H9 (cell line): ENCODE data around the gene ACO1. TPM values are rescaled to one million over a fixed set of nuclear protein-coding genes. Genes with fewer than 3 reads are reported as not detected.

Experiments used
- DNase-seq: peaks from one replicate; pipeline ENCODE4 v3.0.0-alpha.2; 2017
- H2AFZ ChIP-seq: one replicate; pipeline ENCODE4 v1.6.1; 2013; ENCODE audit warnings: mild to moderate bottlenecking, low read length, control low read depth, moderate library complexity
- H2AK5ac ChIP-seq: 2 replicates; pipeline ENCODE4 v1.6.1; 2013; ENCODE audit warnings: low read length, control low read depth, mixed read lengths; ENCODE audit not compliant: insufficient read length
- H2BK120ac ChIP-seq: one replicate; pipeline ENCODE4 v1.6.1; 2013; ENCODE audit warnings: low read depth, mild to moderate bottlenecking, low read length, control low read depth, inconsistent platforms; ENCODE audit not compliant: poor library complexity, severe bottlenecking
- H2BK12ac ChIP-seq: 2 replicates; pipeline ENCODE4 v1.6.1; 2013; ENCODE audit warnings: low read length, control low read depth, mixed read lengths, low read depth; ENCODE audit not compliant: insufficient read length
- H2BK15ac ChIP-seq: 2 replicates; pipeline ENCODE4 v1.6.1; 2013; ENCODE audit warnings: low read depth, low read length, control low read depth
- H2BK20ac ChIP-seq: one replicate; pipeline ENCODE4 v1.6.1; 2013; ENCODE audit warnings: low read depth, mild to moderate bottlenecking, low read length, control low read depth, inconsistent platforms; ENCODE audit not compliant: poor library complexity, severe bottlenecking
- H2BK5ac ChIP-seq: 2 replicates; pipeline ENCODE4 v1.6.1; 2013; ENCODE audit warnings: low read length, control low read depth, mixed read lengths; ENCODE audit not compliant: insufficient read length
- H3K14ac ChIP-seq: 2 replicates; pipeline ENCODE4 v1.6.1; 2013; ENCODE audit warnings: low read length, control low read depth; ENCODE audit not compliant: insufficient read depth
- H3K18ac ChIP-seq: 2 replicates; pipeline ENCODE4 v1.6.1; 2013; ENCODE audit warnings: low read depth, mild to moderate bottlenecking, mixed read lengths, low read length, control low read depth; ENCODE audit not compliant: insufficient read length
- H3K23ac ChIP-seq: 2 replicates; pipeline ENCODE4 v1.6.1; 2013; ENCODE audit warnings: low read length, control low read depth, mixed read lengths, low read depth; ENCODE audit not compliant: insufficient read length
- H3K23me2 ChIP-seq: 2 replicates; pipeline ENCODE4 v1.6.1; 2013; ENCODE audit warnings: low read depth, mild to moderate bottlenecking, mixed read lengths, low read length, control low read depth; ENCODE audit not compliant: insufficient read length, poor library complexity, severe bottlenecking
- H3K27ac ChIP-seq: 2 replicates; pipeline ENCODE4 v1.5.1; 2013; ENCODE audit warnings: low read length, control low read depth, mixed read lengths, low read depth; ENCODE audit not compliant: insufficient read length
- H3K27me3 ChIP-seq: 2 replicates; pipeline ENCODE4 v1.6.1; 2013; ENCODE audit warnings: low read length, control low read depth, inconsistent platforms; ENCODE audit not compliant: insufficient read depth
- H3K4ac ChIP-seq: 2 replicates; pipeline ENCODE4 v1.6.1; 2013; ENCODE audit warnings: low read depth, mild to moderate bottlenecking, control low read depth, inconsistent platforms, low read length, moderate library complexity
- H3K4me1 ChIP-seq: 2 replicates; pipeline ENCODE4 v1.6.1; 2013; ENCODE audit warnings: low read length, control low read depth, inconsistent platforms; ENCODE audit not compliant: insufficient read depth
- H3K4me2 ChIP-seq: 2 replicates; pipeline ENCODE4 v1.6.1; 2013; ENCODE audit warnings: low read length, control low read depth, mixed read lengths; ENCODE audit not compliant: insufficient read length, insufficient read depth
- H3K56ac ChIP-seq: 2 replicates; pipeline ENCODE4 v1.6.1; 2013; ENCODE audit warnings: low read depth, mild to moderate bottlenecking, mixed read lengths, low read length, control low read depth; ENCODE audit not compliant: insufficient read length
- H3K79me1 ChIP-seq: 2 replicates; pipeline ENCODE4 v1.6.1; 2013; ENCODE audit warnings: low read depth, mild to moderate bottlenecking, moderate library complexity, low read length, control low read depth, inconsistent platforms; ENCODE audit not compliant: insufficient read depth, poor library complexity, severe bottlenecking
- H3K79me2 ChIP-seq: 2 replicates; pipeline ENCODE4 v1.6.1; 2013; ENCODE audit warnings: low read length, control low read depth, inconsistent platforms; ENCODE audit not compliant: insufficient read depth
- H3K9ac ChIP-seq: 2 replicates; pipeline ENCODE4 v1.6.1; 2013; ENCODE audit warnings: low read length, control low read depth, mixed read lengths; ENCODE audit not compliant: insufficient read length; ENCODE audit errors: extremely low read depth
- H3K9me3 ChIP-seq: one replicate; pipeline ENCODE4 v1.6.1; 2013; ENCODE audit warnings: low read depth, low read length, inconsistent platforms; ENCODE audit not compliant: control insufficient read depth
- H3T11ph ChIP-seq: one replicate; pipeline ENCODE4 v1.6.1; 2013; ENCODE audit warnings: mild to moderate bottlenecking, low read length, control low read depth, inconsistent platforms
- H4K20me1 ChIP-seq: one replicate; pipeline ENCODE4 v1.6.1; 2013; ENCODE audit not compliant: control insufficient read depth, insufficient read length, insufficient read depth
- H4K5ac ChIP-seq: 2 replicates; pipeline ENCODE4 v1.6.1; 2013; ENCODE audit warnings: low read depth, mild to moderate bottlenecking, mixed read lengths, low read length, control low read depth; ENCODE audit not compliant: insufficient read length
- H4K8ac ChIP-seq: replicated peaks from 2 replicates; pipeline ENCODE4 v1.6.1; 2013; ENCODE audit warnings: low read length, control low read depth, mixed read lengths, low read depth; ENCODE audit not compliant: insufficient read length
- H4K91ac ChIP-seq: 2 replicates; pipeline ENCODE4 v1.6.1; 2013; ENCODE audit warnings: low read depth, mild to moderate bottlenecking, moderate library complexity, mixed read lengths, low read length, control low read depth; ENCODE audit not compliant: insufficient read length
- H3K27ac Mint-ChIP-seq, 3 experiments: 2 replicates in 2 of 3; 3 replicates in 1 of 3; pipeline ENCODE4 v1.8.0; 2020 to 2021; ENCODE audit warnings: mixed read lengths in 3 of 3, mild to moderate bottlenecking in 1 of 3, moderate library complexity in 1 of 3
- H3K27me3 Mint-ChIP-seq: 2 replicates; pipeline ENCODE4 v1.8.0; 2021; ENCODE audit warnings: low read depth, mild to moderate bottlenecking, moderate library complexity, mixed read lengths
- H3K36me3 Mint-ChIP-seq, 3 experiments: 2 replicates in 2 of 3; 3 replicates in 1 of 3; pipeline ENCODE4 v1.8.0; 2020 to 2021; ENCODE audit warnings: low read depth in 3 of 3, mixed read lengths in 3 of 3; ENCODE audit not compliant: insufficient read depth in 1 of 3
- H3K4me1 Mint-ChIP-seq, 2 experiments: 2 replicates each; pipeline ENCODE4 v1.8.0; 2020; ENCODE audit warnings: mixed read lengths in 2 of 2
- H3K4me3 Mint-ChIP-seq, 2 experiments: 2 replicates in 1 of 2; 3 replicates in 1 of 2; pipeline ENCODE4 v1.8.0; 2020 to 2021; ENCODE audit warnings: mild to moderate bottlenecking in 2 of 2, mixed read lengths in 2 of 2, moderate library complexity in 1 of 2
- H3K9me3 Mint-ChIP-seq, 2 experiments: 2 replicates in 1 of 2; 3 replicates in 1 of 2; pipeline ENCODE4 v1.8.0; 2020; ENCODE audit warnings: mild to moderate bottlenecking in 2 of 2, mixed read lengths in 2 of 2, moderate library complexity in 1 of 2
- whole genome bisulfite sequencing: extraction: QIAGEN DNeasy Blood & Tissue Kit; methylation state at CpG from one replicate; pipeline ENCODE4 v1.1.7; 2013; ENCODE audit warnings: missing lambda C conversion rate, low lambda C conversion rate, mixed read lengths; ENCODE audit not compliant: insufficient read length; ENCODE audit errors: extremely low coverage; 5-methylcytosine and 5-hydroxymethylcytosine counted together
- total RNA-seq: library from RNA; stranded (reverse); gene quantifications from 2 replicates; pipeline ENCODE4 v1.2.1, GENCODE V29; 2021
- TF ChIP-seq, protein P1 (sequence below): fragments of 200-600 bp; sonication (generic); conservative IDR thresholded peaks from 3 replicates; pipeline ENCODE4 v1.8.0; 2021; ENCODE audit warnings: antibody characterized with exemption, mild to moderate bottlenecking

The ACO1 gene
- total RNA-seq, 1 experiment from 2014 or later: 44.5 TPM

DNA sequence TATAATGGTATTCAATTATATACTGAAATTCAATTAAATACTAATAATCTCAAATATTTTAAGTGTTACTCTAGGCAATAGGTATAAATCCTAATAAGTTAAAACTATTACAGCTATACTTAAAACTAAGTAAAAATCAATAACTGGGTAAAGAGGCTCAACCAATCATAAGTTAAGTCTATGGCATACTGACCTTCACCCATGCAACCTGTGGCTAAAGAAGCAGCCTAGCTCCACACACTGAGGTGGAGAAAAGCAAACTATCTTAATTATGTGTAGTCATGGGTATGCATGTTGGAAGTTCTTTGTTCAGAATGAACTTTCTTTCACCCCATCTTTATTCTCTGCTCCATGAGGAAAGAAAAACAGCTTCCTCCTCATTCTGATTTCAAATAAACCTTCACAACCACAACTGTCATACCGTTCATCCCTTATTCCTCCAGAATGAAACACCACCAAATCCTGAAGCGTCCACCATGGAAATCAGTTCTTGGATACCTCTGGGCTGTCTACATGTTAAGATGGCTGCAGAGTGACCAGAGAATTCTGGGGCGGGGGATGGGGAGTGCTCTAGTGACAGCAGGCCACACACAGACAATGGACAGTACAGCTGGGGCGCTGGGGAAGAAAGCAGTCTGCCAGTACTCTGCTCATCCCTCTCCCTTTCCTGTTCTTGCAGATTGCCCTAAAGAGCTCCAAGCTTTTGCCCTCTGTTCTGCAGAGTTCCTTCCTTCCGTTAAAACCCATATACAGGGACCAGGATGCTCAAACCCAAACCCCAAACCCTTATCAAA lies 79.3 kb downstream of the ACO1 start:
- Histone ChIP-seq H3K4ac (no peak overlapping the region), H2AK5ac (no peak overlapping the region), H3K4me1 (no peaks in the 10 kb centered on the region), H2BK15ac (no peak overlapping the region), H4K8ac (no peak overlapping the region), H2BK5ac (no peak overlapping the region), H4K91ac (no peak overlapping the region), H3K9me3 (no peaks in the 10 kb centered on the region), H2BK12ac (no peak overlapping the region), H3K23ac (no peak overlapping the region), H3K27me3 (no peaks in the 10 kb centered on the region), H3K79me2 (no peaks in the 10 kb centered on the region), H2BK20ac (no peak overlapping the region), H4K20me1 (no peaks in the 10 kb centered on the region), H3K18ac (no peak overlapping the region), H2AFZ (no peak overlapping the region), H3K23me2 (no peaks in the 10 kb centered on the region), H3K56ac (no peak overlapping the region), H3K14ac (no peak overlapping the region), H4K5ac (no peak overlapping the region), H2BK120ac (no peak overlapping the region), H3T11ph (no peak overlapping the region), H3K79me1 (no peaks in the 10 kb centered on the region), H3K4me2 (no peak overlapping the region), H3K27ac (no peak overlapping the region), H3K9ac (no peak overlapping the region)
- H3K9me3 Mint-ChIP-seq: no peaks in the 10 kb centered on the region
- DNase-seq: no peak
- TF ChIP-seq, protein P1, sequence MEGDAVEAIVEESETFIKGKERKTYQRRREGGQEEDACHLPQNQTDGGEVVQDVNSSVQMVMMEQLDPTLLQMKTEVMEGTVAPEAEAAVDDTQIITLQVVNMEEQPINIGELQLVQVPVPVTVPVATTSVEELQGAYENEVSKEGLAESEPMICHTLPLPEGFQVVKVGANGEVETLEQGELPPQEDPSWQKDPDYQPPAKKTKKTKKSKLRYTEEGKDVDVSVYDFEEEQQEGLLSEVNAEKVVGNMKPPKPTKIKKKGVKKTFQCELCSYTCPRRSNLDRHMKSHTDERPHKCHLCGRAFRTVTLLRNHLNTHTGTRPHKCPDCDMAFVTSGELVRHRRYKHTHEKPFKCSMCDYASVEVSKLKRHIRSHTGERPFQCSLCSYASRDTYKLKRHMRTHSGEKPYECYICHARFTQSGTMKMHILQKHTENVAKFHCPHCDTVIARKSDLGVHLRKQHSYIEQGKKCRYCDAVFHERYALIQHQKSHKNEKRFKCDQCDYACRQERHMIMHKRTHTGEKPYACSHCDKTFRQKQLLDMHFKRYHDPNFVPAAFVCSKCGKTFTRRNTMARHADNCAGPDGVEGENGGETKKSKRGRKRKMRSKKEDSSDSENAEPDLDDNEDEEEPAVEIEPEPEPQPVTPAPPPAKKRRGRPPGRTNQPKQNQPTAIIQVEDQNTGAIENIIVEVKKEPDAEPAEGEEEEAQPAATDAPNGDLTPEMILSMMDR: no peak
- no CpG with 5 or more reads among the region's 5 CpGs for WGBS
- no peaks in the 10 kb centered on the region for H3K27me3 Mint-ChIP-seq
- peaks cover 0 to 2% (median 2%) of the 10 kb centered on the region in 3 experiments; a peak in 5 of 7 replicates for H3K36me3 Mint-ChIP-seq
- peaks cover 4 to 5% of the 10 kb centered on the region in 2 experiments; a peak in 3 of 4 replicates for H3K4me1 Mint-ChIP-seq
- peak overlapping the region in 2 of 3 experiments; percentile 27 to 39; a peak in 2 of 7 replicates for H3K27ac Mint-ChIP-seq
- no peak overlapping the region for H3K4me3 Mint-ChIP-seq
